RWPE1 (cell line): ENCODE data around the gene COL4A1.

Experiments used
- CTCF ChIA-PET: fragments of 350-600 bp; sonication (Branson Sonifier 250); formaldehyde crosslinking; extraction: SDS; loops from one replicate; lab custom pipeline; 2021; lab: Yijun Ruan, JAX
- POLR2A ChIA-PET: fragments of 400-600 bp; formaldehyde crosslinking; extraction: SDS; loops from one replicate; lab custom pipeline; 2020; ENCODE audit warnings: antibody characterized with exemption; ENCODE audit not compliant: low non-redundant PET; lab: Yijun Ruan, JAX
- DNase-seq: peaks from one replicate; pipeline ENCODE4 v3.0.0; 2012; ENCODE audit warnings: low spot score
- H3K27ac ChIP-seq: fragments of 450-650 bp; 2 replicates; pipeline ENCODE4 v1.5.1; 2017
- TF ChIP-seq, protein P1 (sequence below): fragments of 450-650 bp; conservative IDR thresholded peaks from 2 replicates; pipeline ENCODE4 v1.5.1; 2017; ENCODE audit warnings: low read depth, mild to moderate bottlenecking

Gene COL4A1

GRCh38 chr13:110276553-110276950, 30.4 kb downstream of the COL4A1 start:
- TF ChIP-seq, protein P1, sequence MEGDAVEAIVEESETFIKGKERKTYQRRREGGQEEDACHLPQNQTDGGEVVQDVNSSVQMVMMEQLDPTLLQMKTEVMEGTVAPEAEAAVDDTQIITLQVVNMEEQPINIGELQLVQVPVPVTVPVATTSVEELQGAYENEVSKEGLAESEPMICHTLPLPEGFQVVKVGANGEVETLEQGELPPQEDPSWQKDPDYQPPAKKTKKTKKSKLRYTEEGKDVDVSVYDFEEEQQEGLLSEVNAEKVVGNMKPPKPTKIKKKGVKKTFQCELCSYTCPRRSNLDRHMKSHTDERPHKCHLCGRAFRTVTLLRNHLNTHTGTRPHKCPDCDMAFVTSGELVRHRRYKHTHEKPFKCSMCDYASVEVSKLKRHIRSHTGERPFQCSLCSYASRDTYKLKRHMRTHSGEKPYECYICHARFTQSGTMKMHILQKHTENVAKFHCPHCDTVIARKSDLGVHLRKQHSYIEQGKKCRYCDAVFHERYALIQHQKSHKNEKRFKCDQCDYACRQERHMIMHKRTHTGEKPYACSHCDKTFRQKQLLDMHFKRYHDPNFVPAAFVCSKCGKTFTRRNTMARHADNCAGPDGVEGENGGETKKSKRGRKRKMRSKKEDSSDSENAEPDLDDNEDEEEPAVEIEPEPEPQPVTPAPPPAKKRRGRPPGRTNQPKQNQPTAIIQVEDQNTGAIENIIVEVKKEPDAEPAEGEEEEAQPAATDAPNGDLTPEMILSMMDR: no peak
- ChIA-PET CTCF (no interaction called here), POLR2A (no interaction called here)
- no peak for DNase-seq
- H3K27ac ChIP-seq: no peak overlapping the region

DNA sequence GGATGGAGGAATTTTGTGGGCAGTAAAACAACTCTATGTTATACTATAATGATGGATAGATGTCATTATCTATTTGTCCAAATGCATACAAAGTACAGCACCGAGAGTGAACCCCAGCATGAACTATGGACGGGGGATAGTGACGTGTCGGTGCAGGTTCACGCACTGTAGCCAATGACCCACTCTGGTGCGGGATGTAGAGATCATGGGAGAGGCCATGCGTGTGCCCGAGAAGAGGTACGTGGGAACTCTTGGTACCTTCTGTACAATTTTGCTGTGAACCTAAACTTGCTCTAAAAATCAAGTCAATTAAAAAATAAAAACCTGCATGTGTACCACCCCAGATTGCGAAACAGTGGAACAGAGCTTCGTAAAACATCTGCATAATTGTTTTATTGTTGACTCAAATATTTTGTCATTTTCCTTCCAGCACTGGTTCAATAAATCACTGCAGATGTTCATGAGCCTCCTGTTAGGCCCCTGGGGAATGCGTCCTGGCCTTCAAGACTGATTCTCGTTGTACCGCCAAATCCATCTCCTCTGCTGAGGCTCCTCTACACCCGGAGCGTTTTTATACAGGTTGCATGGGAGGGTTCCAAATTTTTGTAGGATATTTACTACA, 30.9 kb downstream of the COL4A1 start:
- ChIA-PET POLR2A (no interaction called here), CTCF (no interaction called here)
- TF ChIP-seq, protein P1: no peak
- DNase-seq: no peak
- no peak overlapping the region for H3K27ac ChIP-seq

- ChIA-PET CTCF (interaction anchor here (0.5 to 1.1 kb wide), 5 partner anchors 8 to 417 kb away, joined by 3 to 7 read pairs (median 3); no protein-coding TSS in a partner anchor), POLR2A (no interaction called here)
- no peak overlapping the region for H3K27ac ChIP-seq
- no peak for DNase-seq
- TF ChIP-seq, protein P1: no peak
Measured at GRCh38 chr13:110274687-110275086, 32.3 kb downstream of the COL4A1 start.

GRCh38 chr13:110273254-110273653, 33.7 kb downstream of the COL4A1 start:
- DNase-seq: no peak
- POLR2A ChIA-PET: no interaction called here
- no peak overlapping the region for H3K27ac ChIP-seq
- TF ChIP-seq, protein P1: no peak
- CTCF ChIA-PET: no interaction called here

GRCh38 chr13:110272651-110273050, 34.3 kb downstream of the COL4A1 start:
- ChIA-PET POLR2A (no interaction called here), CTCF (no interaction called here)
- no peak overlapping the region for H3K27ac ChIP-seq
- no peak for DNase-seq
- TF ChIP-seq, protein P1: no peak

GRCh38 chr13:110272227-110272626, 34.7 kb downstream of the COL4A1 start:
- no peak overlapping the region for H3K27ac ChIP-seq
- TF ChIP-seq, protein P1: no peak
- no peak for DNase-seq
- POLR2A ChIA-PET: no interaction called here
- CTCF ChIA-PET: no interaction called here
